Measurements from ENCODE around the gene ERMN.

ERMN gene

GRCh38 chr2:157327621-157328500 is 2.2 kb upstream of the ERMN start:
- DNase-seq, result peak; percentile 66

GRCh38 chr2:157327200-157327599 is 1.6 kb upstream of the ERMN start:
- no peak for DNase-seq

- DNase-seq, result no peak
These were observed 1.1 kb upstream of the ERMN start for GRCh38 chr2:157326698-157327097.

GRCh38 chr2:157324331-157324843 is 1.2 kb downstream of the ERMN start:
- DNase-seq, result no peak

- DNase-seq, result no peak
These were observed 3.2 kb downstream of the ERMN start for GRCh38 chr2:157322432-157322831.

- no peak for DNase-seq
These were observed 4.2 kb downstream of the ERMN start for GRCh38 chr2:157321466-157321865.

GRCh38 chr2:157320409-157320808 is 5.2 kb downstream of the ERMN start:
- DNase-seq, result no peak

GRCh38 chr2:157319795-157320194 is 5.8 kb downstream of the ERMN start:
- DNase-seq, result no peak

GRCh38 chr2:157318884-157319283 is 6.7 kb downstream of the ERMN start:
- DNase-seq, result no peak

GRCh38 chr2:157315901-157316300 is 9.7 kb downstream of the ERMN start:
- peak; percentile 23 for DNase-seq

- no peak for DNase-seq
These were observed 12.6 kb downstream of the ERMN start for GRCh38 chr2:157312866-157313486.

- DNase-seq, result no peak
These were observed 13.9 kb downstream of the ERMN start for GRCh38 chr2:157311706-157312105.

- no peak for DNase-seq
These were observed 15.7 kb downstream of the ERMN start for GRCh38 chr2:157309878-157310277.

- DNase-seq, result no peak
These were observed 18.6 kb downstream of the ERMN start for GRCh38 chr2:157307021-157307420.

- no peak for DNase-seq
These were observed 19.9 kb downstream of the ERMN start for GRCh38 chr2:157305723-157306110.

GRCh38 chr2:157304811-157305722 is 20.6 kb downstream of the ERMN start:
- peak; percentile 2 for DNase-seq

GRCh38 chr2:157303612-157304011 is 22.0 kb downstream of the ERMN start:
- DNase-seq, result no peak

- peak; percentile 56 for DNase-seq
These were observed 23.0 kb downstream of the ERMN start for GRCh38 chr2:157302492-157303099.

- no peak for DNase-seq
These were observed 24.3 kb downstream of the ERMN start for GRCh38 chr2:157301307-157301706.

GRCh38 chr2:157296958-157297357 is 28.7 kb downstream of the ERMN start:
- DNase-seq, result no peak

GRCh38 chr2:157296490-157296889 is 29.1 kb downstream of the ERMN start:
- DNase-seq, result no peak

GRCh38 chr2:157292853-157293252 is 32.8 kb downstream of the ERMN start:
- no peak for DNase-seq

GRCh38 chr2:157291018-157291417 is 34.6 kb downstream of the ERMN start:
- no peak for DNase-seq
